Panc1 (cell line): ENCODE measurements around the gene ODC1. TPM values are rescaled to one million over a fixed set of nuclear protein-coding genes. Genes with fewer than 3 reads are reported as not detected.

Experiments used
- ATAC-seq: fragments of 200-7000 bp; cut with Tn5 transposase; 2 replicates; pipeline ENCODE4 v1.9.1; 2020; ENCODE audit warnings: mild to moderate bottlenecking, moderate library complexity
- BruUV-seq: library from RNA; stranded (reverse); fragments of 400-500 nt; replicated peaks from 2 replicates; lab custom pipeline; 2021; lab: Mats Ljungman, UMichigan
- CTCF ChIA-PET: fragments of 300-600 bp; sonication (Branson Sonifier 250); formaldehyde crosslinking; loops from one replicate; lab custom pipeline; 2022; ENCODE audit warnings: antibody characterized with exemption; lab: Charles Lee
- POLR2A ChIA-PET: fragments of 300-600 bp; sonication (Branson Sonifier 250); formaldehyde crosslinking; loops from one replicate; lab custom pipeline; 2022; ENCODE audit warnings: antibody characterized with exemption; lab: Charles Lee
- DNase-seq: peaks from one replicate; pipeline ENCODE4 v3.0.0-alpha.2; 2010; ENCODE audit warnings: low read depth, low spot score
- H3K27ac ChIP-seq: 2 replicates; pipeline ENCODE4 v1.5.1; 2011; ENCODE audit warnings: mild to moderate bottlenecking, low read length, inconsistent platforms
- H3K27me3 ChIP-seq: fragments of 200-500 bp; sonication (Bioruptor generic); 2 replicates; pipeline ENCODE4 v1.6.0; 2014; ENCODE audit warnings: low read length, inconsistent platforms; ENCODE audit not compliant: control insufficient read depth, insufficient read depth
- H3K36me3 ChIP-seq: fragments of 200-500 bp; sonication (Bioruptor generic); 2 replicates; pipeline ENCODE4 v1.5.1; 2014; ENCODE audit warnings: inconsistent platforms, mild to moderate bottlenecking, low read length, moderate library complexity; ENCODE audit not compliant: control insufficient read depth, insufficient read depth
- H3K4me1 ChIP-seq: 2 replicates; pipeline ENCODE4 v1.5.1; 2011; ENCODE audit warnings: inconsistent platforms, mild to moderate bottlenecking, low read length, moderate library complexity; ENCODE audit not compliant: control insufficient read depth, insufficient read depth
- H3K4me3 ChIP-seq, 2 experiments: 2 replicates each; pipeline ENCODE4 v1.5.1; 2011 to 2012; ENCODE audit warnings: low read depth in 2 of 2, low read length in 2 of 2, mild to moderate bottlenecking in 2 of 2, inconsistent platforms in 1 of 2, moderate library complexity in 1 of 2
- H3K9me3 ChIP-seq: fragments of 200-500 bp; sonication (Bioruptor generic); 2 replicates; pipeline ENCODE4 v1.5.1; 2014; ENCODE audit warnings: low read depth, mild to moderate bottlenecking, inconsistent platforms, low read length, moderate library complexity; ENCODE audit not compliant: control insufficient read depth, insufficient read depth
- POLR2AphosphoS5 ChIP-seq: IDR thresholded peaks from 2 replicates; pipeline ENCODE4 v1.6.1; 2012; ENCODE audit warnings: mild to moderate bottlenecking, low read depth, low read length, moderate library complexity
- SIN3A ChIP-seq: IDR thresholded peaks from 2 replicates; pipeline ENCODE4 v1.6.1; 2012; ENCODE audit warnings: low read depth, mild to moderate bottlenecking, low read length, moderate library complexity, borderline replicate concordance; ENCODE audit not compliant: insufficient read depth
- TCF7L2 ChIP-seq: IDR thresholded peaks from 2 replicates; pipeline ENCODE4 v1.6.1; 2011; ENCODE audit warnings: mild to moderate bottlenecking, low read depth, low read length, inconsistent platforms
- in situ Hi-C: cut with HindIII; loops from 2 replicates; pipeline ENCODE4 v1.10.0; 2016; ENCODE audit warnings: low sequenced_read_pairs, low pct_unique_long_range_greater_than_20kb
- intact Hi-C: fragments of 100-400 bp; cut with micrococcal nuclease; formaldehyde crosslinking; loops from one replicate; pipeline ENCODE4 v1.10.0; 2022; ENCODE audit not compliant: unreplicated experiment
- total RNA-seq: library from RNA; stranded (reverse); gene quantifications from one replicate; pipeline ENCODE4 v1.2.1, GENCODE V29; 2021; ENCODE audit not compliant: unreplicated experiment
- TF ChIP-seq, protein P1 (sequence below), 2 experiments: IDR thresholded peaks; 2 replicates each; pipeline ENCODE4 v1.6.1; 2011 to 2012; ENCODE audit warnings: low read depth in 2 of 2, control low read depth in 1 of 2, low read length in 1 of 2, mild to moderate bottlenecking in 1 of 2, moderate library complexity in 1 of 2; ENCODE audit not compliant: insufficient read depth in 1 of 2
- TF ChIP-seq, protein P2 (sequence below): fragments of 450-650 bp; IDR thresholded peaks from 2 replicates; pipeline ENCODE4 v1.5.1; 2017; ENCODE audit warnings: mild to moderate bottlenecking

Gene ODC1
- total RNA-seq, 1 experiment from 2014 or later, result 159 TPM

DNA sequence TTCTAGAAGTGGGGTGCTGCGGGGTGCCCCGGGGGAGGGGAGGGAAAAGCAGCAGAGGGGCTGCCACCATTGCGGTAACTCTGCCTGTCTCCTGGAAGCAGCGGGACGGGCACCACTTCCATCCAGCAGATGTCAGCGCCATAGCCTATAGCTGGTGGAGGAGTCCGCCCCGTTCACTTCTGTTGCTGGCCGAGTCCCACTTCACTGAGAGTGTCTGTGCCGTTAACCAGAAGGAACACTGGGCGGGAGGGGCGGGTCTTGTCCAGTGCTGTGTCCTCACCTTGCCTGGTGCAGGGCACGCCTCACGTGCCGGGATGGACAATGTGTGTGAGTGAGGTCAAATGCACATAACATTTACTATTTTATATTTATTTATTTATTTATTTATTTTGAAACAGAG, 19.3 kb upstream of the ODC1 start:
- H3K27me3 ChIP-seq, result no peaks in the 10 kb centered on the region
- no peak for DNase-seq
- POLR2A ChIA-PET, result interaction anchor here (0.6 kb wide), 1 partner anchor 60 kb away, joined by 3 read pairs; no protein-coding TSS in a partner anchor
- CTCF ChIA-PET, result no interaction called here
- H3K4me1 ChIP-seq, result no peaks in the 10 kb centered on the region
- 0 out of 2 replicates have a peak, but pooled peaks have one; percentile 38 for ATAC-seq
- intact Hi-C loops (no loop called here), in situ Hi-C loops (no loop called here)
- H3K36me3 ChIP-seq, result no peaks in the 10 kb centered on the region
- H3K9me3 ChIP-seq, result no peaks in the 10 kb centered on the region
- TF ChIP-seq, protein P1, sequence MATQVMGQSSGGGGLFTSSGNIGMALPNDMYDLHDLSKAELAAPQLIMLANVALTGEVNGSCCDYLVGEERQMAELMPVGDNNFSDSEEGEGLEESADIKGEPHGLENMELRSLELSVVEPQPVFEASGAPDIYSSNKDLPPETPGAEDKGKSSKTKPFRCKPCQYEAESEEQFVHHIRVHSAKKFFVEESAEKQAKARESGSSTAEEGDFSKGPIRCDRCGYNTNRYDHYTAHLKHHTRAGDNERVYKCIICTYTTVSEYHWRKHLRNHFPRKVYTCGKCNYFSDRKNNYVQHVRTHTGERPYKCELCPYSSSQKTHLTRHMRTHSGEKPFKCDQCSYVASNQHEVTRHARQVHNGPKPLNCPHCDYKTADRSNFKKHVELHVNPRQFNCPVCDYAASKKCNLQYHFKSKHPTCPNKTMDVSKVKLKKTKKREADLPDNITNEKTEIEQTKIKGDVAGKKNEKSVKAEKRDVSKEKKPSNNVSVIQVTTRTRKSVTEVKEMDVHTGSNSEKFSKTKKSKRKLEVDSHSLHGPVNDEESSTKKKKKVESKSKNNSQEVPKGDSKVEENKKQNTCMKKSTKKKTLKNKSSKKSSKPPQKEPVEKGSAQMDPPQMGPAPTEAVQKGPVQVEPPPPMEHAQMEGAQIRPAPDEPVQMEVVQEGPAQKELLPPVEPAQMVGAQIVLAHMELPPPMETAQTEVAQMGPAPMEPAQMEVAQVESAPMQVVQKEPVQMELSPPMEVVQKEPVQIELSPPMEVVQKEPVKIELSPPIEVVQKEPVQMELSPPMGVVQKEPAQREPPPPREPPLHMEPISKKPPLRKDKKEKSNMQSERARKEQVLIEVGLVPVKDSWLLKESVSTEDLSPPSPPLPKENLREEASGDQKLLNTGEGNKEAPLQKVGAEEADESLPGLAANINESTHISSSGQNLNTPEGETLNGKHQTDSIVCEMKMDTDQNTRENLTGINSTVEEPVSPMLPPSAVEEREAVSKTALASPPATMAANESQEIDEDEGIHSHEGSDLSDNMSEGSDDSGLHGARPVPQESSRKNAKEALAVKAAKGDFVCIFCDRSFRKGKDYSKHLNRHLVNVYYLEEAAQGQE (IDR thresholded peaks at IDR 0.05; ENCODE audit: insufficient read depth in 1 of 2, low read depth in 2 of 2, low read length in 1 of 2), result no peak
- TF ChIP-seq POLR2AphosphoS5, result no peak
- TF ChIP-seq, protein P2, sequence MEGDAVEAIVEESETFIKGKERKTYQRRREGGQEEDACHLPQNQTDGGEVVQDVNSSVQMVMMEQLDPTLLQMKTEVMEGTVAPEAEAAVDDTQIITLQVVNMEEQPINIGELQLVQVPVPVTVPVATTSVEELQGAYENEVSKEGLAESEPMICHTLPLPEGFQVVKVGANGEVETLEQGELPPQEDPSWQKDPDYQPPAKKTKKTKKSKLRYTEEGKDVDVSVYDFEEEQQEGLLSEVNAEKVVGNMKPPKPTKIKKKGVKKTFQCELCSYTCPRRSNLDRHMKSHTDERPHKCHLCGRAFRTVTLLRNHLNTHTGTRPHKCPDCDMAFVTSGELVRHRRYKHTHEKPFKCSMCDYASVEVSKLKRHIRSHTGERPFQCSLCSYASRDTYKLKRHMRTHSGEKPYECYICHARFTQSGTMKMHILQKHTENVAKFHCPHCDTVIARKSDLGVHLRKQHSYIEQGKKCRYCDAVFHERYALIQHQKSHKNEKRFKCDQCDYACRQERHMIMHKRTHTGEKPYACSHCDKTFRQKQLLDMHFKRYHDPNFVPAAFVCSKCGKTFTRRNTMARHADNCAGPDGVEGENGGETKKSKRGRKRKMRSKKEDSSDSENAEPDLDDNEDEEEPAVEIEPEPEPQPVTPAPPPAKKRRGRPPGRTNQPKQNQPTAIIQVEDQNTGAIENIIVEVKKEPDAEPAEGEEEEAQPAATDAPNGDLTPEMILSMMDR, result no peak
- TF ChIP-seq TCF7L2, result no peak
- H3K4me3 ChIP-seq, result no peak overlapping the region
- no peak overlapping the region for H3K27ac ChIP-seq
- BruUV-seq, result no TSS peak

DNA sequence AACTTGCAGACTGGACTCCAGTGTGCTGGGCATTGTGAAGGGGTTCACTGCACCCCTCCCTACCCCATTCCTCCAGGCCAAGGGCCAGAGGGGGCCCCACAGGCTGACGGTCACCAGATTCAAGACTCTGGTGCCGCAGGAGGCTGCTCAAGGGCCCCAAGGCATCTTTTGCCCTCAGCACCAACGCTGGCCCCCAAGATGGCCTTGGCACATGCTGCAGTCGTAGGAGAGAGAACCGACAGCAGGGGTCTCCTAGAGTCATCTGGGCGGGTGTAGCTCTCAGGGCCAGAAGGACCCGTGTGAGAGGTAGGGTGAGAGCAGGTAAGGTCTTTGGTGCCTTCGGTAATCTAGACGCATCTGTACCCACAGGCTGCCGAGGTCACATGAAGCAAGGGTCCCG, 18.7 kb upstream of the ODC1 start:
- ChIA-PET CTCF (no interaction called here), POLR2A (no interaction called here)
- DNase-seq (no peak), ATAC-seq (no peak)
- TF ChIP-seq, protein P2, result no peak
- TF ChIP-seq SIN3A (no peak), TCF7L2 (no peak), POLR2AphosphoS5 (no peak)
- TF ChIP-seq, protein P1 (IDR thresholded peaks at IDR 0.05; ENCODE audit: insufficient read depth in 1 of 2, low read depth in 2 of 2, low read length in 1 of 2), result no peak
- intact Hi-C loops (no loop called here), in situ Hi-C loops (no loop called here)
- Histone ChIP-seq H3K27me3 (no peaks in the 10 kb centered on the region), H3K4me3 (no peak overlapping the region), H3K36me3 (no peaks in the 10 kb centered on the region), H3K9me3 (no peaks in the 10 kb centered on the region), H3K27ac (no peak overlapping the region), H3K4me1 (no peaks in the 10 kb centered on the region)
- no TSS peak for BruUV-seq
